HepG2 (cell line): ENCODE measurements around the gene THRAP3. TPM values are rescaled to one million over a fixed set of nuclear protein-coding genes. Genes with fewer than 3 reads are reported as not detected.

Source experiments
- AKAP8 ChIP-seq: sonication (generic); formaldehyde crosslinking; IDR thresholded peaks from 2 replicates; pipeline ENCODE4 v1.5.1; 2020; ENCODE audit warnings: mild to moderate bottlenecking, missing genetic modification reagents
- DNMT1 ChIP-seq: sonication (generic); formaldehyde crosslinking; IDR thresholded peaks from 2 replicates; pipeline ENCODE4 v1.5.1; 2020; ENCODE audit warnings: mild to moderate bottlenecking, missing genetic modification reagents
- FOXA3 ChIP-seq: IDR thresholded peaks from 2 replicates; pipeline ENCODE4 v1.6.1; 2016; ENCODE audit warnings: missing genetic modification reagents, missing compliant biosample characterization
- FOXO1 ChIP-seq: sonication (generic); formaldehyde crosslinking; IDR thresholded peaks from 2 replicates; pipeline ENCODE4 v1.4.0; 2020; ENCODE audit warnings: missing genetic modification reagents
- JARID2 ChIP-seq: sonication (generic); formaldehyde crosslinking; IDR thresholded peaks from 2 replicates; pipeline ENCODE4 v1.8.1; 2023; ENCODE audit warnings: missing genetic modification reagents, inconsistent platforms; ENCODE audit not compliant: insufficient replicate concordance
- JDP2 ChIP-seq: sonication (generic); formaldehyde crosslinking; IDR thresholded peaks from 2 replicates; pipeline ENCODE4 v1.8.1; 2022; ENCODE audit warnings: missing genetic modification reagents, borderline replicate concordance
- KMT2A ChIP-seq: sonication (generic); formaldehyde crosslinking; IDR thresholded peaks from 2 replicates; pipeline ENCODE4 v1.4.0; 2020; ENCODE audit warnings: missing genetic modification reagents
- MAX ChIP-seq: IDR thresholded peaks from 2 replicates; pipeline ENCODE4 v1.6.1; 2012; ENCODE audit warnings: inconsistent platforms
- MYC ChIP-seq: sonication (generic); formaldehyde crosslinking; IDR thresholded peaks from 2 replicates; pipeline ENCODE4 v1.9.0; 2021; ENCODE audit warnings: missing genetic modification reagents, borderline replicate concordance
- NR0B2 ChIP-seq: sonication (generic); formaldehyde crosslinking; IDR thresholded peaks from 2 replicates; pipeline ENCODE4 v1.4.0; 2020; ENCODE audit warnings: mild to moderate bottlenecking, missing genetic modification reagents
- SALL2 ChIP-seq: sonication (generic); formaldehyde crosslinking; IDR thresholded peaks from 2 replicates; pipeline ENCODE4 v1.8.1; 2023; ENCODE audit warnings: mild to moderate bottlenecking, missing genetic modification reagents, inconsistent platforms
- THAP11 ChIP-seq: IDR thresholded peaks from 2 replicates; pipeline ENCODE4 v1.6.1; 2016; ENCODE audit warnings: missing biosample characterization, missing genetic modification reagents
- ZC3H13 ChIP-seq: sonication (generic); formaldehyde crosslinking; IDR thresholded peaks from 2 replicates; pipeline ENCODE4 v1.8.1; 2023; ENCODE audit warnings: mild to moderate bottlenecking, missing genetic modification reagents, moderate library complexity
- ZEB1 ChIP-seq: IDR thresholded peaks from 2 replicates; pipeline ENCODE4 v1.6.1; 2012; ENCODE audit warnings: mild to moderate bottlenecking, low read depth, inconsistent platforms; ENCODE audit not compliant: insufficient replicate concordance
- ZFP41 ChIP-seq: sonication (generic); formaldehyde crosslinking; IDR thresholded peaks from 2 replicates; pipeline ENCODE4 v1.4.0; 2020; ENCODE audit warnings: mild to moderate bottlenecking, missing genetic modification reagents, borderline replicate concordance
- ZFP82 ChIP-seq: sonication (generic); formaldehyde crosslinking; IDR thresholded peaks from 2 replicates; pipeline ENCODE4 v1.5.1; 2020; ENCODE audit warnings: mild to moderate bottlenecking, missing genetic modification reagents, borderline replicate concordance
- ZNF205 ChIP-seq: IDR thresholded peaks from 2 replicates; pipeline ENCODE4 v1.6.1; 2018; ENCODE audit warnings: missing biosample characterization, missing genetic modification reagents
- ZNF275 ChIP-seq: sonication (generic); formaldehyde crosslinking; IDR thresholded peaks from 2 replicates; pipeline ENCODE4 v1.8.0; 2022; ENCODE audit warnings: missing genetic modification reagents, mild to moderate bottlenecking, inconsistent platforms, borderline replicate concordance
- ZNF292 ChIP-seq: sonication (generic); formaldehyde crosslinking; IDR thresholded peaks from 2 replicates; pipeline ENCODE4 v1.8.1; 2022; ENCODE audit warnings: mild to moderate bottlenecking, low read depth, missing genetic modification reagents, borderline replicate concordance
- ZNF562 ChIP-seq: sonication (generic); formaldehyde crosslinking; IDR thresholded peaks from 2 replicates; pipeline ENCODE4 v1.8.0; 2022; ENCODE audit warnings: missing genetic modification reagents, borderline replicate concordance
- ZNF687 ChIP-seq: sonication (generic); formaldehyde crosslinking; IDR thresholded peaks from 2 replicates; pipeline ENCODE4 v1.5.1; 2020; ENCODE audit warnings: mild to moderate bottlenecking, missing genetic modification reagents, moderate library complexity
- ZNF816 ChIP-seq: sonication (generic); formaldehyde crosslinking; IDR thresholded peaks from 2 replicates; pipeline ENCODE4 v1.8.0; 2022; ENCODE audit warnings: missing genetic modification reagents, mild to moderate bottlenecking, borderline replicate concordance
- ZSCAN21 ChIP-seq: sonication (generic); formaldehyde crosslinking; IDR thresholded peaks from 2 replicates; pipeline ENCODE4 v1.8.0; 2022; ENCODE audit warnings: mild to moderate bottlenecking, missing genetic modification reagents, moderate library complexity, borderline replicate concordance
- polyA plus RNA-seq, 8 experiments: library from polyadenylated mRNA; depleted of rRNA in 3 of 8; stranded (reverse) in 7 of 8; unstranded in 1 of 8; fragments of >200 nt; fragmentation: Illumina TruSeq in 4 of 8; extraction: Trizol in 4 of 8; gene quantifications; 2 replicates each; pipeline versions ENCODE4 v1.2.1 to v1.2.3, GENCODE V29; 2011 to 2016; ENCODE audit warnings: low read depth in 4 of 8, missing spikeins in 1 of 8, mixed read lengths in 1 of 8; ENCODE audit not compliant: insufficient read depth in 1 of 8
- total RNA-seq, 5 experiments: library from RNA; depleted of rRNA; stranded (reverse); fragments of >200 nt; fragmentation: Illumina TruSeq; extraction: Trizol; gene quantifications; 2 replicates each; pipeline ENCODE4 v1.2.3, GENCODE V29; 2016; ENCODE audit warnings: low read depth in 1 of 5

THRAP3 gene
- total and polyA plus RNA-seq, 2 of the 13 experiments (the other 11 are each of a cell fraction or from before 2014, with no cell fraction given), result 45.0 to 92.6 TPM

GRCh38 chr1:36187800-36188593 lies 36.2 kb upstream of the THRAP3 start (continued):
- TF ChIP-seq ZFP82 (CRISPR knock-in tag), result no peak
- TF ChIP-seq ZFP41 (CRISPR knock-in tag), result no peak
- TF ChIP-seq NR0B2 (CRISPR knock-in tag), result no peak
- 0 out of 2 replicates have a peak, but pooled peaks have one; percentile 35 for TF ChIP-seq SALL2 (CRISPR knock-in tag)
- TF ChIP-seq MYC (CRISPR knock-in tag), result no peak; the same call in 1 of the 2 replicates
- no peak for TF ChIP-seq ZEB1
- no peak for TF ChIP-seq JDP2 (CRISPR knock-in tag)
- TF ChIP-seq ZNF562 (CRISPR knock-in tag), result no peak
- no peak for TF ChIP-seq JARID2 (CRISPR knock-in tag)
- no peak for TF ChIP-seq DNMT1
- peak; percentile 80 for TF ChIP-seq ZNF205
- TF ChIP-seq THAP11, result peak; percentile 91
- TF ChIP-seq KMT2A (CRISPR knock-in tag), result no peak
- TF ChIP-seq ZNF275 (CRISPR knock-in tag), result no peak
- peak; percentile 55; the same call in 1 of the 2 replicates for TF ChIP-seq MAX
- no peak for TF ChIP-seq ZNF292 (CRISPR knock-in tag)
- 0 out of 2 replicates have a peak, but pooled peaks have one; percentile 13 for TF ChIP-seq FOXO1
- no peak for TF ChIP-seq ZC3H13 (CRISPR knock-in tag)
- TF ChIP-seq AKAP8 (CRISPR knock-in tag), result no peak
- TF ChIP-seq ZNF687, result peak; percentile 76
- no peak for TF ChIP-seq ZNF816
- no peak for TF ChIP-seq FOXA3
- no peak for TF ChIP-seq ZSCAN21 (CRISPR knock-in tag)
